HFFc6 (cell line): ENCODE data around the gene UROD. TPM values are rescaled to one million over a fixed set of nuclear protein-coding genes. Genes with fewer than 3 reads are reported as not detected.

Experiments used
- DNase-seq: peaks from one replicate; pipeline ENCODE4 v3.0.0-alpha.2; 2018
- H3K27ac Mint-ChIP-seq: 2 replicates; pipeline ENCODE4 v1.8.0; 2020; ENCODE audit warnings: mild to moderate bottlenecking, mixed read lengths
- H3K27me3 Mint-ChIP-seq: 2 replicates; pipeline ENCODE4 v1.8.0; 2021; ENCODE audit warnings: mild to moderate bottlenecking, moderate library complexity, mixed read lengths; ENCODE audit not compliant: insufficient read depth
- H3K36me3 Mint-ChIP-seq: 2 replicates; pipeline ENCODE4 v1.8.0; 2021; ENCODE audit warnings: low read depth, mixed read lengths
- H3K4me1 Mint-ChIP-seq: 2 replicates; pipeline ENCODE4 v1.8.0; 2020; ENCODE audit warnings: low read depth, mixed read lengths
- H3K4me3 Mint-ChIP-seq: 2 replicates; pipeline ENCODE4 v1.8.0; 2020; ENCODE audit warnings: mild to moderate bottlenecking, moderate library complexity, mixed read lengths
- H3K9me3 Mint-ChIP-seq: 2 replicates; pipeline ENCODE4 v1.8.0; 2020; ENCODE audit warnings: mild to moderate bottlenecking, mixed read lengths
- CTCF ChIP-seq: fragments of 200-600 bp; sonication (generic); IDR thresholded peaks from 2 replicates; pipeline ENCODE4 v1.5.0; 2021; ENCODE audit warnings: antibody characterized with exemption, mild to moderate bottlenecking
- total RNA-seq, 6 experiments: library from RNA; stranded (reverse); fragmentation: NEBNext Ultra II Directional; extraction: Animal tissue kit (Norgen Biotek cat#: 25700); gene quantifications; 2 replicates in 1 of 6; 3 replicates in 5 of 6; pipeline ENCODE4 v1.2.3, GENCODE V29; 2021

UROD gene
- total RNA-seq, 6 experiments from 2014 or later, result 121 to 137 (median 128) TPM

GRCh38 chr1:45018599-45019230 is 6.7 kb downstream of the UROD start:
- no peaks in the 10 kb centered on the region; the same call in 1 of the 2 replicates for H3K27me3 Mint-ChIP-seq
- peak; percentile 49 for DNase-seq
- H3K9me3 Mint-ChIP-seq, result no peaks in the 10 kb centered on the region
- H3K4me3 Mint-ChIP-seq, result no peak overlapping the region
- peaks cover 13% of the 10 kb centered on the region for H3K4me1 Mint-ChIP-seq
- peaks cover 11% of the 10 kb centered on the region; the same call in 1 of the 2 replicates for H3K36me3 Mint-ChIP-seq
- H3K27ac Mint-ChIP-seq, result no peak overlapping the region
- peak; percentile 93 for TF ChIP-seq CTCF

GRCh38 chr1:45023663-45024062 is 11.6 kb downstream of the UROD start:
- Mint-ChIP-seq H3K4me1 (peaks cover 7% of the 10 kb centered on the region; the same call in 1 of the 2 replicates), H3K27me3 (peaks cover 1% of the 10 kb centered on the region; the same call in 1 of the 2 replicates)

GRCh38 chr1:45026446-45026845 is 14.4 kb downstream of the UROD start:
- H3K27ac Mint-ChIP-seq, result no peak overlapping the region
- H3K4me3 Mint-ChIP-seq, result no peak overlapping the region
- peaks cover 4% of the 10 kb centered on the region for H3K27me3 Mint-ChIP-seq
- H3K36me3 Mint-ChIP-seq, result no peaks in the 10 kb centered on the region
- no peak for DNase-seq
- no peak for TF ChIP-seq CTCF
- peaks cover 7% of the 10 kb centered on the region; the same call in 1 of the 2 replicates for H3K4me1 Mint-ChIP-seq
- H3K9me3 Mint-ChIP-seq, result no peaks in the 10 kb centered on the region

More at GRCh38 chr1:45023663-45024062, 11.6 kb downstream of the UROD start:
- no peaks in the 10 kb centered on the region for H3K9me3 Mint-ChIP-seq
- H3K27ac Mint-ChIP-seq, result no peak overlapping the region
- DNase-seq, result no peak
- H3K4me3 Mint-ChIP-seq, result no peak overlapping the region
- H3K36me3 Mint-ChIP-seq, result no peaks in the 10 kb centered on the region
- no peak for TF ChIP-seq CTCF

GRCh38 chr1:45032837-45033236 is 20.8 kb downstream of the UROD start:
- 0 out of 2 replicates have a peak, but pooled peaks cover 5% of the 10 kb centered on the region for H3K4me1 Mint-ChIP-seq
- no peak overlapping the region for H3K4me3 Mint-ChIP-seq
- peaks cover 14% of the 10 kb centered on the region for H3K27me3 Mint-ChIP-seq
- H3K36me3 Mint-ChIP-seq, result no peaks in the 10 kb centered on the region
- H3K27ac Mint-ChIP-seq, result no peak overlapping the region
- H3K9me3 Mint-ChIP-seq, result no peaks in the 10 kb centered on the region
- TF ChIP-seq CTCF, result no peak
- DNase-seq, result no peak

GRCh38 chr1:45033356-45033755 is 21.3 kb downstream of the UROD start:
- Mint-ChIP-seq H3K4me1 (0 out of 2 replicates have a peak, but pooled peaks cover 5% of the 10 kb centered on the region), H3K27ac (no peak overlapping the region), H3K27me3 (peaks cover 14% of the 10 kb centered on the region), H3K9me3 (no peaks in the 10 kb centered on the region), H3K36me3 (no peaks in the 10 kb centered on the region), H3K4me3 (no peak overlapping the region)
- no peak for TF ChIP-seq CTCF
- DNase-seq, result no peak
